HG02571 (cell line): ENCODE data around the gene CAMK1G.

Source experiments
- ATAC-seq: cut with Tn5 transposase; IDR thresholded peaks from one replicate; pipeline ENCODE4 v1.9.1; 2021; ENCODE audit warnings: mild to moderate bottlenecking, moderate library complexity; ENCODE audit not compliant: unreplicated experiment

CAMK1G gene

DNA sequence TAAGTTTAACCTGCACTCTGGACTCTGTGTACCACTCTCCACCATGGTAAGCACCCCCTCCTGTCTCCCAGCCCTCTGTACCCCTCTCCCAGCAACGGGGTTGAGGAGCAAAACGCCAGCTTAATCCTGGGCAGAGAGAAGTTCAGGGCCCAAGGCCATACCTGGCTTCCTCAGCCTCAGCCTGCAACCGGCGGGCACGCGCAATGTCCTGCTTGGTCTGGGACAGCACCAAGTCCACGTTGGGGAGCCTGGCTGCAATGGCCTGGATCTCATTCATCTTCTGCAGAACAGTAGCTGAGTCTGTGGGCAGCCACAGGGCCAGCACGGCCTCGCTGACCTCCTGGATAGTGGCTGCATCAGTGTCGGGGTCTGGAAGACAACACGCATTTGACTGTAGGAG, 34.8 kb downstream of the CAMK1G start:
- no peak for ATAC-seq

DNA sequence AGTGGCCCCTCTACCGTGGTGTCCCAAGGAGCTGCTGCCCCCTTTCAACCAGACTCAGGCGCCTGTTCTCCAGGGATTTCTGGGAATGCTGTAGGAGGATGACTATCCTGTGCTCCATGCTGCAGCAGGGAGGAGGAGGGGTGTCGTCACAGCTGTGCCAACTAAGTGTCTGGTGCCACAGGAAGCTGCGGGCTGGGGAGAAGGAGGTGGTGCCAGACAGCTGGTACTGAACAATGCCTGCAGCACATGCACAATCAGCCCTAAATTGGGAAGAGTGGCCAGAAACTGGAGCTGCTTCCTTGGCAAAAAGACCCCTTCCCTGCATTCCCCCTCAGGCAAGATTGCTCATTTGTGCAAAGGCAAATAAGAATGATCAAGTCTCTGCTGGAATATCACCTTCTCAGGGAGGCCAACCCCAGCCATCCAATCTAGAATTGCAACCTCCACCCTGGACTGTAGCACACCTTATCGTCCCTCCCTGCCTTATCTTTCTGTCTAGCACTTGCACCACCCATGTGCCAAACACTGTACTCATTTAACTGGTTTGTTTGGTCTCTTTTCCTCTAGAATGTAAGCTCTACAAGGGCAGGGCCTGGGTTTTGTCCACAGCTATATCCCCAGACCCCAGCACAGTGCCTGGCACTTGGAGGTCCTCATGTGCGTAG, 35.4 kb downstream of the CAMK1G start:
- no peak for ATAC-seq

DNA sequence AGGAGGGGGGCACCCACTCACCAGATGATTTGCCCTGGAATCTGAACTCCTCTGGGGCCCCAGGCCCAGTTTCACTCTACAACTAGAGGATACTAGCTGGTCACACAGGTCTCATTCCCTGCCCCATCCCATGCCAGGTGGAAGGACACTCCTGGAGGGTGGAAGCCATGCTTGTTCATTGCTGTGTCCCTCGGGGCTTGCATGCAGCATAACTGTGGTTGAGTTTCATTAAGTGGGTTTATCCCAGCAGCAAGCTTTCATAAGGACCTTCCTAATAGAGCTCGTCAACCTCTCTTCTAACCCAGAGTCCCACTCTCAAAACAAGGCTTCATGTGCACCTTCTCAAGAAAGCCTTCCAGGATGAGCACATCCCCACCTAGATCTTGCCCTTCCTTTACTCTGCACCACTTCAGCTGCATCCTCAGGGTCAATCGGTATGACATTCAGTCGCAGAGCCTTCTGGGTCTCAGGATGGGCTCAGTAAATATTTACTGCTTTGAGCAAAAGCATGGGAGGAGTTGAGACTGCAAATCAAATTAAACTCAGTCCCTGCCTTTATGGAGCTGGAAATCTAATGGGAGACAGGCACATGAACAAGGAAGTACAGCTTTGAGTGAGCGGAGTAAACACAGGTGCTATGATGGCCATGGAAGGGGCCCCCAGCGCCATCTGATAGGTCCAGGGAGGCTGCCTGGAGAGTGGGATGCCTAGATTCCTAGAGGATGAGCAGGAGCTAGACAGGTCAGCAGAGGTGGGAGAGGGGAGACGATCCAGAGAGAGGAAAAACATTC, 36.4 kb downstream of the CAMK1G start:
- ATAC-seq: no peak

GRCh38 chr1:209620487-209620884, 37.0 kb downstream of the CAMK1G start:
- ATAC-seq: no peak

DNA sequence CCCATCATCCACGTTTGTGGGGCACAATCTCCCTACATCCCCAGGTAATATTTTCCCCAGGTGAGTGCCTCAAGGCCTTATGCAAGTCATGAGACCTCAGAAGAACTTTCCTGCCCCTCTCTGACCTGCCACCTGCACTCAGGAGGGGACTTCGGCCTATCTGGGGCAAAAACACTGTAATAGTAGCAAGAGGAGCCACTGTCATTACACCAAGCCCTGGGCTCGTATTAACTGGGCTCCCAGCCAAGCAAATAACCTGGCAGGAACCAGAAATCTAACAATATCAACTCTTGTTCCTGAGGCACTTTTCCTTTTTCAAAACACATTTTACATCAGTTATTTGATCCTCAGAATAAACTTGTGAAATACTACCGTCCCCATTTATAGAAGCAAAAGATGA, 37.8 kb downstream of the CAMK1G start:
- no peak for ATAC-seq

- ATAC-seq: no peak
Observed at GRCh38 chr1:209621741-209622655, 38.5 kb downstream of the CAMK1G start.

GRCh38 chr1:209622841-209623829, 39.6 kb downstream of the CAMK1G start:
- no peak for ATAC-seq

- no peak for ATAC-seq
Observed at GRCh38 chr1:209624558-209625549, 41.3 kb downstream of the CAMK1G start.

- no peak for ATAC-seq
Observed at GRCh38 chr1:209625791-209626285, 42.3 kb downstream of the CAMK1G start.

- no peak for ATAC-seq
Observed at GRCh38 chr1:209626346-209627026, 43.0 kb downstream of the CAMK1G start.

DNA sequence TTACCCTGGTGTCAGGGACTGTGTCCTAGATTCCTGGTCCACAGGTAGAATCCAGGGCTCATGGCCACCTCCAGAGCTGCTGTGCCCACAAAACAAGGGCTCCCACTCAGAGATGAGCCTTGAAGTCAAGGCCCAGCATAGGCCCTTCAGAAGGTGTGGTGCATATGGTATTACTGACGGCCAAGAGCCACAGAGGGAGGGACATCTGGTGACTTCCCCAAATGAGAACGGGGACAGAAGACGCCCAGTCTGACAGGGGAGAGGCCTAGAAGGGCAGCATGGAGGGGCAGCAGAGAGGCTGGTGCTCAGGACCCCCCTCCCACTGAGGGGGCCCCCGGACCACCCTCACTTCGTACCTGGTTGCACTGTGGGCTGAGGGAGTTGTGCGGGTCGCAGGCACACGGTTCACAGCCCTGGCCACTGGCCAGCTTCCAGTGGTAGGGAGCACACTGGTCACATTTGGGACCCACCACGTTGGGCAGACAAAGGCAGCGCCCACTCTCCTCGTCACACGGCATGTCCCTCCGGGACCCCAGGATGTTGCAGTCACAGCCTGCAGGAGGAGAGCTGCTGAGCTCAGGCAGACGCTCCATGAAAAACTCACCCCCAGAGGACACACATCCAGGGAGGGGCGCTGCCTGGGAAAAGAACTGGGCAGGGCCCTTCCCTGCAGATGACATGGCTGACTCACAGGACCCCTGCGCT, 43.7 kb downstream of the CAMK1G start:
- no peak for ATAC-seq

DNA sequence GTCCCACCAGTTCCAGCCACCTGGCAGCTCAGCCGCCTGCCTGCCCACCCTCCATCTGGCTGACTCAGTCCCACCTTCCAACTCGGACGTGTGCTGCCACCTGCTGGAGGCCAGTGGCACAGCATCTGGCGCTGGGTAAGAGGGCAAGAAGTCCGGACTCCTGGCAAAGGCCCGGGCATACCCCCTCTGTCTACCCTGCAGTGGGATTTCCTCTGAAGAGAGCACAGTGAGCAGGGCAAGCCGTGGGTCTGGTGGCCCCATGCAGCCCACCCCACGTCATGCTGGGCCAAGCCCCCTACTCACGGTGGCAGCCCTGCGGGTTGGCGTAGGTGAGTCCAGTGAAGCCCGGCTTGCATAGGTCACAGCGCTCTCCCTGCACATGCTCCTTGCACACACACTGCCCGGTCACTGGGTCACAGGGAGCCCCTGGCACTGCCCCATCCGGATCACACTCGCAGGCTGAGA, 44.2 kb downstream of the CAMK1G start:
- ATAC-seq: peak; percentile 67

- ATAC-seq: no peak
Observed at GRCh38 chr1:209628618-209629299, 45.2 kb downstream of the CAMK1G start.

DNA sequence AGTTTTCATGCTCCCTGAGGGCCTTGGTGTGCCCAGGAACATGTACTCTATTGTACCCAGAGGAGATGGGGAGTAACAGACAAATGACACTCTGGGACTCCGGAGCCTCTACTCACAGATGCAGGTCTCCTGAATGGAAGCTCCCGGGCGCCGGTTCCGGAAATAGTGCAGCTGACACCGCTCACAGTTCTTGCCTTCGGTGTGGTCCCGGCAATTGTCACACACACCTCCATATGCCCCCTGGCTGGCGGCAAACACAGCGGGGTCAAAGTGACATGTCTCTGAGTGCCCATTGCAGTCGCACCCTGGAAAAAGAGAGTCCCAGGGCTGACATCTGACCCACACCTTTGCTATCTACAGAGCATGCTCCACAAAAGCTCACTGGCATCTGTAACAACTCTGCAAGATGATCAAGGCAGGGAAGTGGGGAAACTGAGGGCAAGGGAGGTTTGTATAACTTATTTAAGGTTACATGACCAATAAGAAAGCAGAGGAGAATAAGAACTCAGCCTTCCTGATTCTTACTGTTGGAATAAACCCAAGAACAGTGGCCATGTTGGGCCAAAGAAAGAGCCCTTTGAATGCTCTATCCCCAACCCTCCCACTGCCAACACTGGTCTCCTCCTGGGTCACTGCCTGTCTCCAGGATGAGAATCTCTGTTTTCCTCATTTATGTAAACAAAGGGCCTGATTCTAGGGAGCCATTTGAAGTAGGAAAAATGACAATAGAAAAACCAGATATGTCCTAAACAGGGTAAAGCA, 46.3 kb downstream of the CAMK1G start:
- no peak for ATAC-seq

DNA sequence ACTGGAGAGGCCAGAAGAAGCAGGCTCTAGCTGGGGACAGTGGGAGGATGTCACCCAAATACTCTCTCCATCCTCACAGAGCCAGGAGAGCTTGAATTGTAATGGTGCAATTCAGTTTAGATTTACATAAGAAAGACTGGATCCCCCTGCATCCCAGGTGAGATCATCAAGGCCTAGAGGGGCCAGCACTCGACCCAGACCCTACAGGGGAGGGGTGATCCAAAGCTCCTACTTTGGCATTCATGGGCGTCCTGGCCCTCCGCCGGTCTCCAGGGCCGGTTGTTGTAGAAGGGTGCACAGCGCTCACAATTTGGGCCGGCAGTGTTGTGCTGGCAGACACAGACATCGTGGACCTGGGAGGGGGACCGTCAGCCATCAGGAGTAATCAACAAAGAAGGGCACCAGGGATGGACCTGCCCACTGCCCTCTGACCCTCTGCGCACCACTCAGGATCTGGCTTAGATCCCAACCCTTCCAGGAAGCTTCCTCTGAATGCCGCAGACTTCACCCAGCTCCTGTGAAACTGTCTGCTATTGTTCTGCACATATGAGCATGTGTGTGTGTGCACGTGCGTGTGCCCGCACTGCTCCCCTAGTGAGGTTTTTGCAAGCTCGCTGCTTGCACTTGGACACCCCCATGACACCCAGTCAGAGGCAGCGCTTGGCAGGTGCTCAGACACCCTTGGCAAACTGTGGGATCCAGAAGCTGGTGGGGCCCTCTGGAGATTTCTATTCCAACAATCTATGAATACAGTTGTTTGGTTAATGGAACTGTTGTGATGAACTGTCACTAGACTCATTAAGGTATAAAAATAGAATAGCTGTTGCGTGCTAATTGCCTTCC, 47.1 kb downstream of the CAMK1G start:
- no peak for ATAC-seq
